ENCODE data around the gene OTX1. TPM values are rescaled to one million over a fixed set of nuclear protein-coding genes. Genes with fewer than 3 reads are reported as not detected.
A peak's percentile ranks its signal among the peaks of the same experiment; 100 is the strongest.

Gene OTX1
- 2.6 TPM for polyA plus RNA-seq (2012; ENCODE audit: insufficient read length, low read depth)

DNA sequence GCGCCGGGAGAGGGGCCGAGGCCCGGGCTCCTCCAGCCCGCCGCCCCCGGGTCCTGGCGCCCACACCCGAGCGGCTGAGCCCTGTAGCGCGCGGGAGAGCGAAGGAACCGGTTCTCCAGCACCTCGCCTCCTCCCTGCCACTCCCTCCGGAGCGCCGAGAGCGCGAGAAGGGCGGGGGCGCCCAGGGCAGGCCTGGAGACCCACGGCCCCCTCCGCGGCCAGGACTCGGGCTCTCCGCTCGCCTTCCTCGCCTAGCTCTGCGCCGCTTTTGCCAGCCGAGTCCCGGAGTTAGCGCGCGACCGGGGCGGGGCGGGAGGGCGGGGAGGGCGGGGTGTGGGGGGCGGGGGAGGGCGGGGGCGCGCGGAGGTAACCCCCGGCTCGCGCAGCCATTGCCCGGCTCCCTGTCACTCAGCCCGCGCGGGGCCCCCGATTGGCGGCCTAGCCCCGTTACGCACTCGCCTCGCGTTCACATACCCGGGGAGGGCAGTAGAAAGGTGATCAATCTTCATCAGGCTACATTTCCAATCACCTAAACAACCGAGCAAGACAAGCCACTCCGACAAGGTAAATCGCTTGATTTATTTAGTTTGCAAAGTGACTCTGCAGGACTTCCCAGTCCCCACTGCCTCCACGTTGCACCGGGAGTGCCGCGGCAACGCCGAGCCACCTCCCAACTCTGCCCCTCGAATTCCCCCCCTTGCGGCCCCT, at the start of gene OTX1:
Gene OTX1, plus strand, starts transcription at position 497 of the 708 bp plus-strand sequence. CDS start 2,161 bp downstream, outside the sequence.
- TF ChIP-seq FOXP2 (optimal IDR thresholded peaks at IDR 0.05; ENCODE audit: borderline replicate concordance, extremely low read depth, extremely low read length, insufficient read depth): no peak
- peak; percentile 57 for TF ChIP-seq POLR2AphosphoS5 (IDR thresholded peaks at IDR 0.05; ENCODE audit: low read depth, low read length)

DNA sequence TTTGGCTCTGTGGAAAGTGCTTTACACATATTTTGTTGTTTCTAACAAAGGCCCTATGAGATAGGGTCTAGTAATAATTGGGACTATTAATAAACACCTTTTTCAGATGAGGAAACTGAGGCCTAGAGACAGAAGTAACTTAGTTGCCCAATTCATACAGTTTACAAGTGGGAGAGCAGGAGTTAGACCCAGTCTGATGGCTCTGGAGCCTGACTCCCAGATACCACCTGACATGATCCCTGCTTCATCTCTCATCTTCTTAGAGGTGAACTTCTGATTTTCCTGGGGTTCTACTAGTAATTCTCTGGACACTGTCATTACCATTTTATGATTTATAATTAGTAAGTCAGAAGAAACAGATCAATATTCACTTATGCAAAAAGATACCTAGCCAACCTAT, 49.1 kb upstream of the OTX1 start:
- TF ChIP-seq TAF1 (IDR thresholded peaks at IDR 0.05; ENCODE audit: borderline replicate concordance, insufficient read depth, low read length): no peak
- no peak for TF ChIP-seq FOXP2 (optimal IDR thresholded peaks at IDR 0.05; ENCODE audit: borderline replicate concordance, extremely low read depth, extremely low read length, insufficient read depth)
- TF ChIP-seq, protein P1, sequence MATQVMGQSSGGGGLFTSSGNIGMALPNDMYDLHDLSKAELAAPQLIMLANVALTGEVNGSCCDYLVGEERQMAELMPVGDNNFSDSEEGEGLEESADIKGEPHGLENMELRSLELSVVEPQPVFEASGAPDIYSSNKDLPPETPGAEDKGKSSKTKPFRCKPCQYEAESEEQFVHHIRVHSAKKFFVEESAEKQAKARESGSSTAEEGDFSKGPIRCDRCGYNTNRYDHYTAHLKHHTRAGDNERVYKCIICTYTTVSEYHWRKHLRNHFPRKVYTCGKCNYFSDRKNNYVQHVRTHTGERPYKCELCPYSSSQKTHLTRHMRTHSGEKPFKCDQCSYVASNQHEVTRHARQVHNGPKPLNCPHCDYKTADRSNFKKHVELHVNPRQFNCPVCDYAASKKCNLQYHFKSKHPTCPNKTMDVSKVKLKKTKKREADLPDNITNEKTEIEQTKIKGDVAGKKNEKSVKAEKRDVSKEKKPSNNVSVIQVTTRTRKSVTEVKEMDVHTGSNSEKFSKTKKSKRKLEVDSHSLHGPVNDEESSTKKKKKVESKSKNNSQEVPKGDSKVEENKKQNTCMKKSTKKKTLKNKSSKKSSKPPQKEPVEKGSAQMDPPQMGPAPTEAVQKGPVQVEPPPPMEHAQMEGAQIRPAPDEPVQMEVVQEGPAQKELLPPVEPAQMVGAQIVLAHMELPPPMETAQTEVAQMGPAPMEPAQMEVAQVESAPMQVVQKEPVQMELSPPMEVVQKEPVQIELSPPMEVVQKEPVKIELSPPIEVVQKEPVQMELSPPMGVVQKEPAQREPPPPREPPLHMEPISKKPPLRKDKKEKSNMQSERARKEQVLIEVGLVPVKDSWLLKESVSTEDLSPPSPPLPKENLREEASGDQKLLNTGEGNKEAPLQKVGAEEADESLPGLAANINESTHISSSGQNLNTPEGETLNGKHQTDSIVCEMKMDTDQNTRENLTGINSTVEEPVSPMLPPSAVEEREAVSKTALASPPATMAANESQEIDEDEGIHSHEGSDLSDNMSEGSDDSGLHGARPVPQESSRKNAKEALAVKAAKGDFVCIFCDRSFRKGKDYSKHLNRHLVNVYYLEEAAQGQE (IDR thresholded peaks at IDR 0.05; ENCODE audit: insufficient read depth in 1 of 2, low read depth in 2 of 2, low read length in 2 of 2): no peak
- TF ChIP-seq POLR2AphosphoS5 (IDR thresholded peaks at IDR 0.05; ENCODE audit: low read depth, low read length): no peak
- no peak for TF ChIP-seq SIN3A (IDR thresholded peaks at IDR 0.05; ENCODE audit: borderline replicate concordance, insufficient read depth, low read length)

DNA sequence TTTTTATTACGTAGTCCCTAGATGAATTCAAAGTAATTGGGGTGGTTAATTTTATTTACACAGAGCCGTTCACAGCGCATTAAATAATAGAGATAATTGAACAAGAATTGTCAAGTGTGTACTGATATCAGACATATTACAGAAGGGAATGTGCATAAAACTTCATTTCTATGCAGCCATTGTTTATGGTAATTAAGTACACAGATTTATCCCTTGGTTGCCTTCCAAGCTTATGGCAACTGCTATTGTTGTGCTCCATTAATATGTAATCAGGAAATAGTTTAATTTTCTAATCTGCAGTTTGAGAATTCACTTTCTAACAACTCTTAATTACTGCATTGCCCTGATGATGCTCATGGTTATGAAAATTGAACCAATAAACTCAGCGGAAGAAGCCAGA, 47.3 kb upstream of the OTX1 start:
- no peak for TF ChIP-seq POLR2AphosphoS5 (IDR thresholded peaks at IDR 0.05; ENCODE audit: low read depth, low read length)
- TF ChIP-seq FOXP2 (optimal IDR thresholded peaks at IDR 0.05; ENCODE audit: borderline replicate concordance, extremely low read depth, extremely low read length, insufficient read depth): no peak
- no peak for TF ChIP-seq SIN3A (IDR thresholded peaks at IDR 0.05; ENCODE audit: borderline replicate concordance, insufficient read depth, low read length)

DNA sequence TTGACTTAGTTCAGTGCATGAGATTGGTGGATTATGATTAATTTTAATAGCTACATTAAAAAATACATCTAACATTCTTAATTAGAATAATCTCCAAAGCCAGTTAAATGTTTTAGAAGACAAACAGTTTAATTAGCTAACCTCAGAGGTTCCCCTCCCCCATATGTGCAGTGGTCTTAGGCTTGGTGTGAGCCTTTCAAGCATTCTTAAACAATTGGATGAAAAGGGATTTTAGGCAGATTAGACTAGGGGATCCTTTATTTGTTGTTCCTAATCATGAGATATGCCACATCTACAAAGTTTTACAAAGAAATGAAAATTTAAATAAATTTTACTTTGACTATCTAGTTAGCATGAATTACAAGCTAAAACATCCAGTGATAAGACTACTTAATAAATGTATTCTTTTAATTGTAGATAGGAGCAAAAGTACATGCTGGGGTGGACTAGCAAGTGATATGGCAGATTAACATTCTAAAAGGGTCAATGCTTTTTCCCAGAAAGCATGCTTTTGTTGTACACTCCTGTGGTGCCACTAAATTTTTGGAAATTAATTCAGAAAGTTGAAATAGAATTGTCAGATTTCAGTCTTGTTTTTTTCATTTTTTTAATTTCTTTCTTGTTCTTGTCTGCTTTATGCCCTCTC, 42.7 kb upstream of the OTX1 start:
- TF ChIP-seq SIN3A (IDR thresholded peaks at IDR 0.05; ENCODE audit: borderline replicate concordance, insufficient read depth, low read length) (no peak), TAF1 (IDR thresholded peaks at IDR 0.05; ENCODE audit: borderline replicate concordance, insufficient read depth, low read length) (no peak), FOXP2 (optimal IDR thresholded peaks at IDR 0.05; ENCODE audit: borderline replicate concordance, extremely low read depth, extremely low read length, insufficient read depth) (no peak), POLR2AphosphoS5 (IDR thresholded peaks at IDR 0.05; ENCODE audit: low read depth, low read length) (no peak)
- TF ChIP-seq, protein P1 (IDR thresholded peaks at IDR 0.05; ENCODE audit: insufficient read depth in 1 of 2, low read depth in 2 of 2, low read length in 2 of 2): no peak

DNA sequence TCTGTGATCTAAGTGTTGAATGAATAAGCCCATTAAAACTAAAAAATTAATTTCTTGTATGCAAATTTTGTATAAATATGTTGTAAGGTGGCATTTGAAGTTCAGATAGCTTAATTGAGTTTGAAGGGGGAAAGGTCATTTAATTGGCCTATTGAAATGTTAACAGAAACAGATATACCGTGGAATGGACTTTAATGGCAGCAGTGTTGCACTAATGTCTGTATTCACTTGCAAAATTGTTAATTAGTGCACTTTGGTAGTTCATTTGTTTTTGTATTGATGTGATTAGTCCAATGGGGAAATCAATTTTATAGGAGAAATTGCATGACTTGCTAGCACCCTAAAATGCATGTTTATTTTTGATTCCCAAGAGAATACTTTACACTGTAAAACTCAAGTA, 41.8 kb upstream of the OTX1 start:
- TF ChIP-seq FOXP2 (optimal IDR thresholded peaks at IDR 0.05; ENCODE audit: borderline replicate concordance, extremely low read depth, extremely low read length, insufficient read depth) (no peak), POLR2AphosphoS5 (IDR thresholded peaks at IDR 0.05; ENCODE audit: low read depth, low read length) (no peak), SIN3A (IDR thresholded peaks at IDR 0.05; ENCODE audit: borderline replicate concordance, insufficient read depth, low read length) (no peak), TAF1 (IDR thresholded peaks at IDR 0.05; ENCODE audit: borderline replicate concordance, insufficient read depth, low read length) (no peak)
- TF ChIP-seq, protein P1 (IDR thresholded peaks at IDR 0.05; ENCODE audit: insufficient read depth in 1 of 2, low read depth in 2 of 2, low read length in 2 of 2): no peak

DNA sequence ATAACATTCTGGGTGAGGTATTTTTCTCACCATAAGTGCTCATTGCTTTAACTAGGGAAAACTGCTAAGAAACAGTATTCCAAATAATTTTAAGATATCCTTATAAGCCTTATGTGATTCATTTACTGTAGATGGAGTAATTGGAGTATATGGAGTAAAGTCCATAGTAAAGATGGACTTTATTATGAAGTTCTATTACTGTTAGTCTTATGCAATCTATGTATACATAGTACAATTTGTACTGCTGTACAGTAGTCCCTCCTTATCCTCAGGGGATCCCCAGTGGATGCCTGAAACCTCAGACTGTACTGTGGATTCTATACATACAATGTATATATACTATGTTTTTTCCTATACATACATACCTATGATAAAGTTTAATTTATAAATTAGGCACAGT, 41.1 kb upstream of the OTX1 start:
- TF ChIP-seq SIN3A (IDR thresholded peaks at IDR 0.05; ENCODE audit: borderline replicate concordance, insufficient read depth, low read length): no peak
- TF ChIP-seq TAF1 (IDR thresholded peaks at IDR 0.05; ENCODE audit: borderline replicate concordance, insufficient read depth, low read length): no peak
- TF ChIP-seq FOXP2 (optimal IDR thresholded peaks at IDR 0.05; ENCODE audit: borderline replicate concordance, extremely low read depth, extremely low read length, insufficient read depth): no peak
- TF ChIP-seq, protein P1 (IDR thresholded peaks at IDR 0.05; ENCODE audit: insufficient read depth in 1 of 2, low read depth in 2 of 2, low read length in 2 of 2): no peak
- TF ChIP-seq POLR2AphosphoS5 (IDR thresholded peaks at IDR 0.05; ENCODE audit: low read depth, low read length): no peak

Data from PFSK-1 (cell line).